ENCODE measurements around the gene PEX13.

The PEX13 gene

DNA sequence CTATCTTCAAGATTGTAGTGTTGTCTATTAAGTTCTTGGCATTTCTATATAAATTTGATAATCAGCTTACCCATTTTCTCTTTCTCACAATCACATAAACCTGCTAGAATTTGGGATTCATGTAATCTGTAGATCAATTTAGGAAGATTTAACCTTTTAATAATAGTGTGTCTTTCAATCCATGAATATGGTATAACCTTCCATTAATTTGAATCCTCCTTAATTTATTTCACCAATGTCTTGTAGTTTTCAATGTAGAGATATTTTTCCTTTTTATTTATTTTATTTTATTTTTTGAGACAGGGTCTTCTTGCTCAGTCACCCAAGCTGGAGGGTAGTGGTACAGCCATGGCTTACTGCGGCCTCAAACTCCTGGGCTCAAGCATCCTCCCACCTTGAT is 68.4 kb downstream of the PEX13 start:
- H3K27me3 ChIP-seq (ENCODE audit: insufficient read depth, low read length) = no peaks in the 10 kb centered on the region
- no peaks in the 10 kb centered on the region for H3K79me1 ChIP-seq (ENCODE audit: low read length)
- no peak overlapping the region for H3K4me3 ChIP-seq (ENCODE audit: low read depth, low read length)
- H3K4me2 ChIP-seq (ENCODE audit: low read length) = no peak overlapping the region
- no peaks in the 10 kb centered on the region for H3K4me1 ChIP-seq (ENCODE audit: control insufficient read depth in 1 of 2, insufficient read depth in 2 of 2, low read length in 2 of 2)
- no peak overlapping the region for H3K4ac ChIP-seq (ENCODE audit: low read depth, low read length)
- no peak overlapping the region for H2BK12ac ChIP-seq (ENCODE audit: low read length)
- H4K91ac ChIP-seq (ENCODE audit: low read depth, low read length) = no peak overlapping the region
- H2AFZ ChIP-seq (ENCODE audit: insufficient read depth, low read length, poor library complexity) = no peak overlapping the region
- no peak overlapping the region for H3K14ac ChIP-seq (ENCODE audit: low read length)
- DNase-seq = no peak
- peaks cover 16 to 19% of the 10 kb centered on the region in 2 experiments for H3K36me3 ChIP-seq (ENCODE audit: control insufficient read depth in 1 of 2, insufficient read depth in 2 of 2, low read length in 2 of 2)
- no peaks in the 10 kb centered on the region for H3K9me3 ChIP-seq (ENCODE audit: insufficient read depth, low read depth, low read length)
- H3K18ac ChIP-seq (ENCODE audit: low read length) = no peak overlapping the region
- no CpG with 5 or more reads among the region's 1 CpG for WGBS (ENCODE audit: extremely low coverage, insufficient coverage, insufficient read length)
- H2BK120ac ChIP-seq (ENCODE audit: insufficient read depth, low read length, poor library complexity) = no peak overlapping the region
- H3K23ac ChIP-seq (ENCODE audit: low read length) = no peak overlapping the region
- H2AK5ac ChIP-seq (ENCODE audit: low read length) = no peak overlapping the region
- no peak overlapping the region for H4K12ac ChIP-seq (ENCODE audit: low read depth, low read length)
- no peak overlapping the region for H2BK5ac ChIP-seq (ENCODE audit: low read depth, low read length, poor library complexity)
- no peaks in the 10 kb centered on the region for H3K79me2 ChIP-seq (ENCODE audit: control insufficient read depth, insufficient read depth, low read length, poor library complexity)
- H3K27ac ChIP-seq (ENCODE audit: low read depth, low read length) = no peak overlapping the region
- no peak overlapping the region for H4K8ac ChIP-seq (ENCODE audit: low read depth, low read length)
- H3K9ac ChIP-seq (ENCODE audit: low read length) = no peak overlapping the region

GRCh38 chr2:61089797-61090196 is 72.3 kb downstream of the PEX13 start:
- H3K79me2 ChIP-seq (ENCODE audit: control insufficient read depth, insufficient read depth, low read length, poor library complexity) = no peaks in the 10 kb centered on the region
- H3K23ac ChIP-seq (ENCODE audit: low read length) = no peak overlapping the region
- H3K4me2 ChIP-seq (ENCODE audit: low read length) = no peak overlapping the region
- no peak overlapping the region for H3K4ac ChIP-seq (ENCODE audit: low read depth, low read length)
- H2BK12ac ChIP-seq (ENCODE audit: low read length) = no peak overlapping the region
- no peak overlapping the region for H3K14ac ChIP-seq (ENCODE audit: low read length)
- H3K27ac ChIP-seq (ENCODE audit: low read depth, low read length) = no peak overlapping the region
- no peak overlapping the region for H3K18ac ChIP-seq (ENCODE audit: low read length)
- H3K27me3 ChIP-seq (ENCODE audit: insufficient read depth, low read length) = no peaks in the 10 kb centered on the region
- H3K36me3 ChIP-seq (ENCODE audit: control insufficient read depth in 1 of 2, insufficient read depth in 2 of 2, low read length in 2 of 2) = peaks cover 13 to 18% of the 10 kb centered on the region in 2 experiments
- no peaks in the 10 kb centered on the region for H3K4me1 ChIP-seq (ENCODE audit: control insufficient read depth in 1 of 2, insufficient read depth in 2 of 2, low read length in 2 of 2)
- no peak overlapping the region for H4K8ac ChIP-seq (ENCODE audit: low read depth, low read length)
- H2AK5ac ChIP-seq (ENCODE audit: low read length) = no peak overlapping the region
- H2AFZ ChIP-seq (ENCODE audit: insufficient read depth, low read length, poor library complexity) = no peak overlapping the region
- H3K4me3 ChIP-seq (ENCODE audit: low read depth, low read length) = no peak overlapping the region
- no peak for DNase-seq
- no peak overlapping the region for H2BK120ac ChIP-seq (ENCODE audit: insufficient read depth, low read length, poor library complexity)
- no peak overlapping the region for H2BK5ac ChIP-seq (ENCODE audit: low read depth, low read length, poor library complexity)
- H3K79me1 ChIP-seq (ENCODE audit: low read length) = no peaks in the 10 kb centered on the region
- no peak overlapping the region for H4K91ac ChIP-seq (ENCODE audit: low read depth, low read length)
- H3K9me3 ChIP-seq (ENCODE audit: insufficient read depth, low read depth, low read length) = no peaks in the 10 kb centered on the region
- H3K9ac ChIP-seq (ENCODE audit: low read length) = no peak overlapping the region
- H4K12ac ChIP-seq (ENCODE audit: low read depth, low read length) = no peak overlapping the region

- no peak overlapping the region for H4K8ac ChIP-seq (ENCODE audit: low read depth, low read length)
- no peak overlapping the region for H2AK5ac ChIP-seq (ENCODE audit: low read length)
- no peak overlapping the region for H3K9ac ChIP-seq (ENCODE audit: low read length)
- no peak overlapping the region for H2BK120ac ChIP-seq (ENCODE audit: insufficient read depth, low read length, poor library complexity)
- H2BK12ac ChIP-seq (ENCODE audit: low read length) = no peak overlapping the region
- no peak overlapping the region for H3K4me2 ChIP-seq (ENCODE audit: low read length)
- peaks cover 12 to 16% of the 10 kb centered on the region in 2 experiments for H3K36me3 ChIP-seq (ENCODE audit: control insufficient read depth in 1 of 2, insufficient read depth in 2 of 2, low read length in 2 of 2)
- H3K79me1 ChIP-seq (ENCODE audit: low read length) = no peaks in the 10 kb centered on the region
- no peak overlapping the region for H3K23ac ChIP-seq (ENCODE audit: low read length)
- WGBS (ENCODE audit: extremely low coverage, insufficient coverage, insufficient read length) = no CpG with 5 or more reads among the region's 5 CpGs
- no peak overlapping the region for H2BK5ac ChIP-seq (ENCODE audit: low read depth, low read length, poor library complexity)
- H3K4me3 ChIP-seq (ENCODE audit: low read depth, low read length) = no peak overlapping the region
- H2AFZ ChIP-seq (ENCODE audit: insufficient read depth, low read length, poor library complexity) = no peak overlapping the region
- H3K4me1 ChIP-seq (ENCODE audit: control insufficient read depth in 1 of 2, insufficient read depth in 2 of 2, low read length in 2 of 2) = no peaks in the 10 kb centered on the region
- H4K12ac ChIP-seq (ENCODE audit: low read depth, low read length) = no peak overlapping the region
- H3K27me3 ChIP-seq (ENCODE audit: insufficient read depth, low read length) = no peaks in the 10 kb centered on the region
- H3K27ac ChIP-seq (ENCODE audit: low read depth, low read length) = no peak overlapping the region
- H3K18ac ChIP-seq (ENCODE audit: low read length) = no peak overlapping the region
- H3K9me3 ChIP-seq (ENCODE audit: insufficient read depth, low read depth, low read length) = no peaks in the 10 kb centered on the region
- no peak overlapping the region for H3K4ac ChIP-seq (ENCODE audit: low read depth, low read length)
- DNase-seq = peak; percentile 80 to 86
- H3K79me2 ChIP-seq (ENCODE audit: control insufficient read depth, insufficient read depth, low read length, poor library complexity) = no peaks in the 10 kb centered on the region
- H4K91ac ChIP-seq (ENCODE audit: low read depth, low read length) = no peak overlapping the region
- H3K14ac ChIP-seq (ENCODE audit: low read length) = no peak overlapping the region
These were observed 72.9 kb downstream of the PEX13 start for GRCh38 chr2:61090386-61090921.

- H3K4me1 ChIP-seq (ENCODE audit: control insufficient read depth in 1 of 2, insufficient read depth in 2 of 2, low read length in 2 of 2) = no peaks in the 10 kb centered on the region
- H2AFZ ChIP-seq (ENCODE audit: insufficient read depth, low read length, poor library complexity) = no peak overlapping the region
- H4K91ac ChIP-seq (ENCODE audit: low read depth, low read length) = no peak overlapping the region
- H3K9me3 ChIP-seq (ENCODE audit: insufficient read depth, low read depth, low read length) = no peaks in the 10 kb centered on the region
- no peaks in the 10 kb centered on the region for H3K79me2 ChIP-seq (ENCODE audit: control insufficient read depth, insufficient read depth, low read length, poor library complexity)
- no peak overlapping the region for H2AK5ac ChIP-seq (ENCODE audit: low read length)
- no peak overlapping the region for H2BK12ac ChIP-seq (ENCODE audit: low read length)
- no peak overlapping the region for H3K23ac ChIP-seq (ENCODE audit: low read length)
- H4K8ac ChIP-seq (ENCODE audit: low read depth, low read length) = no peak overlapping the region
- no peak overlapping the region for H2BK120ac ChIP-seq (ENCODE audit: insufficient read depth, low read length, poor library complexity)
- H4K12ac ChIP-seq (ENCODE audit: low read depth, low read length) = no peak overlapping the region
- H3K27me3 ChIP-seq (ENCODE audit: insufficient read depth, low read length) = no peaks in the 10 kb centered on the region
- no peak overlapping the region for H3K4me3 ChIP-seq (ENCODE audit: low read depth, low read length)
- no peak overlapping the region for H3K27ac ChIP-seq (ENCODE audit: low read depth, low read length)
- H3K36me3 ChIP-seq (ENCODE audit: control insufficient read depth in 1 of 2, insufficient read depth in 2 of 2, low read length in 2 of 2) = peaks cover 9 to 14% of the 10 kb centered on the region in 2 experiments
- H3K4ac ChIP-seq (ENCODE audit: low read depth, low read length) = no peak overlapping the region
- no peak overlapping the region for H3K4me2 ChIP-seq (ENCODE audit: low read length)
- peak; percentile 57 to 85 for DNase-seq
- no peak overlapping the region for H3K18ac ChIP-seq (ENCODE audit: low read length)
- no peak overlapping the region for H3K14ac ChIP-seq (ENCODE audit: low read length)
- WGBS (ENCODE audit: extremely low coverage, insufficient coverage, insufficient read length) = no CpG with 5 or more reads among the region's 8 CpGs
- H3K9ac ChIP-seq (ENCODE audit: low read length) = no peak overlapping the region
- no peaks in the 10 kb centered on the region for H3K79me1 ChIP-seq (ENCODE audit: low read length)
- H2BK5ac ChIP-seq (ENCODE audit: low read depth, low read length, poor library complexity) = no peak overlapping the region
These were observed 74.0 kb downstream of the PEX13 start for GRCh38 chr2:61091485-61091884.
